Ishikawa (cell line): Measurements from ENCODE around the gene OTUB1.

Experiments
- CEBPB ChIP-seq: IDR thresholded peaks from 2 replicates; pipeline ENCODE4 v1.6.1; 2012
- CREB1 ChIP-seq: IDR thresholded peaks from 2 replicates; pipeline ENCODE4 v1.6.1; 2012; ENCODE audit warnings: low read depth
- EGR1 ChIP-seq: IDR thresholded peaks from 2 replicates; pipeline ENCODE4 v1.6.1; 2012
- EP300 ChIP-seq: IDR thresholded peaks from 2 replicates; pipeline ENCODE4 v1.6.1; 2012; ENCODE audit warnings: borderline replicate concordance
- FOXM1 ChIP-seq: IDR thresholded peaks from 2 replicates; pipeline ENCODE4 v1.6.1; 2012; ENCODE audit warnings: low read depth, borderline replicate concordance
- MAX ChIP-seq: IDR thresholded peaks from 2 replicates; pipeline ENCODE4 v1.6.1; 2012
- NFIC ChIP-seq: IDR thresholded peaks from 2 replicates; pipeline ENCODE4 v1.6.1; 2012
- RAD21 ChIP-seq: IDR thresholded peaks from 2 replicates; pipeline ENCODE4 v1.6.1; 2012; ENCODE audit warnings: low read depth
- REST ChIP-seq: IDR thresholded peaks from 2 replicates; pipeline ENCODE4 v1.6.1; 2012; ENCODE audit warnings: low read depth, mild to moderate bottlenecking
- TAF1 ChIP-seq: IDR thresholded peaks from 2 replicates; pipeline ENCODE4 v1.6.1; 2012; ENCODE audit warnings: low read depth, mild to moderate bottlenecking
- TCF12 ChIP-seq: IDR thresholded peaks from 2 replicates; pipeline ENCODE4 v1.6.1; 2012; ENCODE audit warnings: low read depth
- TEAD4 ChIP-seq: IDR thresholded peaks from 2 replicates; pipeline ENCODE4 v1.6.1; 2012
- USF1 ChIP-seq: IDR thresholded peaks from 2 replicates; pipeline ENCODE4 v1.6.1; 2012
- YY1 ChIP-seq: IDR thresholded peaks from 2 replicates; pipeline ENCODE4 v1.6.1; 2012; ENCODE audit warnings: low read depth
- ZBTB7A ChIP-seq: IDR thresholded peaks from 2 replicates; pipeline ENCODE4 v1.6.1; 2012; ENCODE audit warnings: low read depth

Gene OTUB1

GRCh38 chr11:63944987-63945386 is 41.3 kb upstream of the OTUB1 start:
- TF ChIP-seq CREB1 = no peak
- TF ChIP-seq ZBTB7A = no peak
- no peak for TF ChIP-seq YY1
- TF ChIP-seq RAD21 = no peak
- no peak for TF ChIP-seq TAF1
- no peak for TF ChIP-seq EP300
- no peak for TF ChIP-seq REST
- no peak for TF ChIP-seq MAX
- no peak for TF ChIP-seq FOXM1
- no peak for TF ChIP-seq TEAD4
- no peak for TF ChIP-seq CEBPB
- no peak for TF ChIP-seq NFIC
- no peak for TF ChIP-seq TCF12
- TF ChIP-seq EGR1 = no peak
- TF ChIP-seq USF1 = no peak

GRCh38 chr11:63945477-63946163 is 40.6 kb upstream of the OTUB1 start:
- no peak for TF ChIP-seq TAF1
- TF ChIP-seq RAD21 = peak; percentile 76

GRCh38 chr11:63951779-63952536 is 34.3 kb upstream of the OTUB1 start:
- no peak for TF ChIP-seq USF1
- no peak for TF ChIP-seq EGR1
- TF ChIP-seq TEAD4 = no peak
- TF ChIP-seq ZBTB7A = no peak
- no peak for TF ChIP-seq NFIC
- TF ChIP-seq CREB1 = no peak
- TF ChIP-seq REST = no peak
- no peak for TF ChIP-seq TCF12
- no peak for TF ChIP-seq EP300
- TF ChIP-seq CEBPB = no peak
- TF ChIP-seq YY1 = no peak
- TF ChIP-seq MAX = no peak
- TF ChIP-seq FOXM1 = no peak
- no peak for TF ChIP-seq RAD21
- no peak for TF ChIP-seq TAF1

GRCh38 chr11:63952570-63952969 is 33.7 kb upstream of the OTUB1 start:
- TF ChIP-seq TEAD4 (no peak), RAD21 (no peak), MAX (no peak), FOXM1 (no peak), NFIC (no peak), EP300 (no peak), REST (no peak), CEBPB (no peak), EGR1 (no peak), TAF1 (no peak)
